22Rv1 (cell line): ENCODE results near the gene MDM4.
"Not testable (repeated sequence)": the region's sequence is repeated elsewhere in the genome, so short reads cannot be mapped to it uniquely, and the experiment has no call there.

ENCODE experiments used
- H3K27ac ChIP-seq: fragments of 450-650 bp; 2 replicates; pipeline ENCODE4 v1.5.1; 2017
- CTCF ChIP-seq: fragments of 450-650 bp; IDR thresholded peaks from 2 replicates; pipeline ENCODE4 v1.5.1; 2017; ENCODE audit warnings: mild to moderate bottlenecking
- ZFX ChIP-seq: fragments of 450-650 bp; IDR thresholded peaks from 2 replicates; pipeline ENCODE4 v1.6.1; 2017; ENCODE audit warnings: antibody characterized with exemption, borderline replicate concordance

The MDM4 gene

GRCh38 chr1:204520834-204521709 lies 4.9 kb downstream of the MDM4 start:
- no peak overlapping the region for H3K27ac ChIP-seq

GRCh38 chr1:204521941-204522521 lies 5.8 kb downstream of the MDM4 start:
- H3K27ac ChIP-seq, result not testable (repeated sequence)

More at GRCh38 chr1:204520834-204521709, 4.9 kb downstream of the MDM4 start:
- TF ChIP-seq ZFX, result no peak
- no peak for TF ChIP-seq CTCF

- H3K27ac ChIP-seq, result peak overlapping the region; percentile 14; the same call in 1 of the 2 replicates
- TF ChIP-seq ZFX (no peak), CTCF (no peak)
Observed at GRCh38 chr1:204523605-204524215, 7.5 kb downstream of the MDM4 start.

- 0 out of 2 replicates have a peak overlapping the region, but pooled peaks have one; percentile 14 for H3K27ac ChIP-seq
- TF ChIP-seq CTCF, result no peak
- no peak for TF ChIP-seq ZFX
Observed at GRCh38 chr1:204524986-204525385, 8.8 kb downstream of the MDM4 start.

GRCh38 chr1:204528241-204528640 lies 12.0 kb downstream of the MDM4 start:
- H3K27ac ChIP-seq, result no peak overlapping the region
- TF ChIP-seq CTCF, result no peak
- no peak for TF ChIP-seq ZFX

- no peak overlapping the region for H3K27ac ChIP-seq
- TF ChIP-seq CTCF (no peak), ZFX (no peak)
Observed at GRCh38 chr1:204528677-204529076, 12.5 kb downstream of the MDM4 start.

GRCh38 chr1:204529371-204529895 lies 13.2 kb downstream of the MDM4 start:
- TF ChIP-seq ZFX, result no peak
- peak; percentile 2; the same call in 1 of the 2 replicates for TF ChIP-seq CTCF

More at GRCh38 chr1:204529371-204529895, 13.2 kb downstream of the MDM4 start:
- H3K27ac ChIP-seq, result no peak overlapping the region
